ENCODE measurements around the gene SPECC1.

GRCh38 chr17:20228410-20228809 is 219.3 kb downstream of the SPECC1 start:
- TF ChIP-seq KDM1A (IDR thresholded peaks at IDR 0.05; ENCODE audit: borderline replicate concordance) (no peak), POLR2AphosphoS5 (IDR thresholded peaks at IDR 0.05; ENCODE audit: low read length) (no peak), SUZ12 (IDR thresholded peaks at IDR 0.05; ENCODE audit: unreplicated experiment) (no peak), POLR2A (IDR thresholded peaks at IDR 0.05; ENCODE audit: low read depth, low read length) (no peak), HDGF (IDR thresholded peaks at IDR 0.05) (no peak), TARDBP (IDR thresholded peaks at IDR 0.05; ENCODE audit: borderline replicate concordance) (no peak), HCFC1 (IDR thresholded peaks at IDR 0.05; ENCODE audit: low read length) (no peak), RAD21 (IDR thresholded peaks at IDR 0.05; ENCODE audit: insufficient read depth, low read depth, low read length) (no peak), EGR1 (IDR thresholded peaks at IDR 0.05; ENCODE audit: borderline replicate concordance in 1 of 2, low read depth in 2 of 2, low read length in 2 of 2) (no peak), FOS (IDR thresholded peaks at IDR 0.05; ENCODE audit: borderline replicate concordance, extremely low read depth, insufficient read length) (no peak)
- TF ChIP-seq, protein P1, sequence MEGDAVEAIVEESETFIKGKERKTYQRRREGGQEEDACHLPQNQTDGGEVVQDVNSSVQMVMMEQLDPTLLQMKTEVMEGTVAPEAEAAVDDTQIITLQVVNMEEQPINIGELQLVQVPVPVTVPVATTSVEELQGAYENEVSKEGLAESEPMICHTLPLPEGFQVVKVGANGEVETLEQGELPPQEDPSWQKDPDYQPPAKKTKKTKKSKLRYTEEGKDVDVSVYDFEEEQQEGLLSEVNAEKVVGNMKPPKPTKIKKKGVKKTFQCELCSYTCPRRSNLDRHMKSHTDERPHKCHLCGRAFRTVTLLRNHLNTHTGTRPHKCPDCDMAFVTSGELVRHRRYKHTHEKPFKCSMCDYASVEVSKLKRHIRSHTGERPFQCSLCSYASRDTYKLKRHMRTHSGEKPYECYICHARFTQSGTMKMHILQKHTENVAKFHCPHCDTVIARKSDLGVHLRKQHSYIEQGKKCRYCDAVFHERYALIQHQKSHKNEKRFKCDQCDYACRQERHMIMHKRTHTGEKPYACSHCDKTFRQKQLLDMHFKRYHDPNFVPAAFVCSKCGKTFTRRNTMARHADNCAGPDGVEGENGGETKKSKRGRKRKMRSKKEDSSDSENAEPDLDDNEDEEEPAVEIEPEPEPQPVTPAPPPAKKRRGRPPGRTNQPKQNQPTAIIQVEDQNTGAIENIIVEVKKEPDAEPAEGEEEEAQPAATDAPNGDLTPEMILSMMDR (IDR thresholded peaks at IDR 0.05 in 2 of 3, conservative IDR thresholded peaks at IDR 0.05 in 1 of 3; ENCODE audit: control insufficient read depth in 2 of 3, extremely low read depth in 1 of 3, insufficient read depth in 1 of 3, low read depth in 3 of 3, low read length in 3 of 3) = no peak
- TF ChIP-seq, protein P2, sequence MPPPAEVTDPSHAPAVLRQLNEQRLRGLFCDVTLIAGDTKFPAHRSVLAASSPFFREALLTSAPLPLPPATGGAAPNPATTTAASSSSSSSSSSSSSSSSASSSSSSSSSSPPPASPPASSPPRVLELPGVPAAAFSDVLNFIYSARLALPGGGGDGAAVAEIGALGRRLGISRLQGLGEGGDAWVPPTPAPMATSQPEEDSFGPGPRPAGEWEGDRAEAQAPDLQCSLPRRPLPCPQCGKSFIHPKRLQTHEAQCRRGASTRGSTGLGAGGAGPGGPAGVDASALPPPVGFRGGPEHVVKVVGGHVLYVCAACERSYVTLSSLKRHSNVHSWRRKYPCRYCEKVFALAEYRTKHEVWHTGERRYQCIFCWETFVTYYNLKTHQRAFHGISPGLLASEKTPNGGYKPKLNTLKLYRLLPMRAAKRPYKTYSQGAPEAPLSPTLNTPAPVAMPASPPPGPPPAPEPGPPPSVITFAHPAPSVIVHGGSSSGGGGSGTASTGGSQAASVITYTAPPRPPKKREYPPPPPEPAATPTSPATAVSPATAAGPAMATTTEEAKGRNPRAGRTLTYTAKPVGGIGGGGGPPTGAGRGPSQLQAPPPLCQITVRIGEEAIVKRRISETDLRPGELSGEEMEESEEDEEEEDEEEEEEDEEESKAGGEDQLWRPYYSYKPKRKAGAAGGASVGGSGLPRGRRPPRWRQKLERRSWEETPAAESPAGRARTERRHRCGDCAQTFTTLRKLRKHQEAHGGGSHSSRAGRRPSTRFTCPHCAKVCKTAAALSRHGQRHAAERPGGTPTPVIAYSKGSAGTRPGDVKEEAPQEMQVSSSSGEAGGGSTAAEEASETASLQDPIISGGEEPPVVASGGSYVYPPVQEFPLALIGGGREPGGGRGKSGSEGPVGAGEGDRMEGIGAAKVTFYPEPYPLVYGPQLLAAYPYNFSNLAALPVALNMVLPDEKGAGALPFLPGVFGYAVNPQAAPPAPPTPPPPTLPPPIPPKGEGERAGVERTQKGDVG (CRISPR knock-in tag; IDR thresholded peaks at IDR 0.05) = no peak
- TF ChIP-seq, protein P3, sequence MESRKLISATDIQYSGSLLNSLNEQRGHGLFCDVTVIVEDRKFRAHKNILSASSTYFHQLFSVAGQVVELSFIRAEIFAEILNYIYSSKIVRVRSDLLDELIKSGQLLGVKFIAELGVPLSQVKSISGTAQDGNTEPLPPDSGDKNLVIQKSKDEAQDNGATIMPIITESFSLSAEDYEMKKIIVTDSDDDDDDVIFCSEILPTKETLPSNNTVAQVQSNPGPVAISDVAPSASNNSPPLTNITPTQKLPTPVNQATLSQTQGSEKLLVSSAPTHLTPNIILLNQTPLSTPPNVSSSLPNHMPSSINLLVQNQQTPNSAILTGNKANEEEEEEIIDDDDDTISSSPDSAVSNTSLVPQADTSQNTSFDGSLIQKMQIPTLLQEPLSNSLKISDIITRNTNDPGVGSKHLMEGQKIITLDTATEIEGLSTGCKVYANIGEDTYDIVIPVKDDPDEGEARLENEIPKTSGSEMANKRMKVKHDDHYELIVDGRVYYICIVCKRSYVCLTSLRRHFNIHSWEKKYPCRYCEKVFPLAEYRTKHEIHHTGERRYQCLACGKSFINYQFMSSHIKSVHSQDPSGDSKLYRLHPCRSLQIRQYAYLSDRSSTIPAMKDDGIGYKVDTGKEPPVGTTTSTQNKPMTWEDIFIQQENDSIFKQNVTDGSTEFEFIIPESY (IDR thresholded peaks at IDR 0.05) = no peak
- TF ChIP-seq, protein P4, sequence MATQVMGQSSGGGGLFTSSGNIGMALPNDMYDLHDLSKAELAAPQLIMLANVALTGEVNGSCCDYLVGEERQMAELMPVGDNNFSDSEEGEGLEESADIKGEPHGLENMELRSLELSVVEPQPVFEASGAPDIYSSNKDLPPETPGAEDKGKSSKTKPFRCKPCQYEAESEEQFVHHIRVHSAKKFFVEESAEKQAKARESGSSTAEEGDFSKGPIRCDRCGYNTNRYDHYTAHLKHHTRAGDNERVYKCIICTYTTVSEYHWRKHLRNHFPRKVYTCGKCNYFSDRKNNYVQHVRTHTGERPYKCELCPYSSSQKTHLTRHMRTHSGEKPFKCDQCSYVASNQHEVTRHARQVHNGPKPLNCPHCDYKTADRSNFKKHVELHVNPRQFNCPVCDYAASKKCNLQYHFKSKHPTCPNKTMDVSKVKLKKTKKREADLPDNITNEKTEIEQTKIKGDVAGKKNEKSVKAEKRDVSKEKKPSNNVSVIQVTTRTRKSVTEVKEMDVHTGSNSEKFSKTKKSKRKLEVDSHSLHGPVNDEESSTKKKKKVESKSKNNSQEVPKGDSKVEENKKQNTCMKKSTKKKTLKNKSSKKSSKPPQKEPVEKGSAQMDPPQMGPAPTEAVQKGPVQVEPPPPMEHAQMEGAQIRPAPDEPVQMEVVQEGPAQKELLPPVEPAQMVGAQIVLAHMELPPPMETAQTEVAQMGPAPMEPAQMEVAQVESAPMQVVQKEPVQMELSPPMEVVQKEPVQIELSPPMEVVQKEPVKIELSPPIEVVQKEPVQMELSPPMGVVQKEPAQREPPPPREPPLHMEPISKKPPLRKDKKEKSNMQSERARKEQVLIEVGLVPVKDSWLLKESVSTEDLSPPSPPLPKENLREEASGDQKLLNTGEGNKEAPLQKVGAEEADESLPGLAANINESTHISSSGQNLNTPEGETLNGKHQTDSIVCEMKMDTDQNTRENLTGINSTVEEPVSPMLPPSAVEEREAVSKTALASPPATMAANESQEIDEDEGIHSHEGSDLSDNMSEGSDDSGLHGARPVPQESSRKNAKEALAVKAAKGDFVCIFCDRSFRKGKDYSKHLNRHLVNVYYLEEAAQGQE (IDR thresholded peaks at IDR 0.05; ENCODE audit: low read depth, low read length) = no peak
